ENCODE data around the gene LSM10.

Gene LSM10

DNA sequence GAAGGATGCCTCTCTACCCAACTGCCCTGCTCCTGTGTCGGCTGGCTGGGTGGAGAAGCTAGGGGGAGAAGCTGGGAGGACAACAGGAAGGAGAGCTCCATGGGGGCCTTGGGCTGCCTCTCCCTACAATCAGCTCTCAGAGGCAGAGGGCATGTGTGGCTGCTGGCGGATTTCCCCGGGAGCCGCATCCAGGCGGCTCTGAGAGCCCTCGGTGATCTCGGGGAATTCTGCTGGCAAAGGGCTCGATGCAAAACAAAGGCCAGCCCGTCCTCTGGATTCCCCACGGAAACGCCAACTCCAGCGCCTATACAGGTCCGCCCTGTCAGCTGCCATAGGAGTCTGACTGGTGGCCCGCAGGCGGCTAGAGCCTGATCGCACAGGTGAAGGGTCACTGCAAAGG lies 47.9 kb downstream of the LSM10 start:
- DNase-seq, result no peak

DNA sequence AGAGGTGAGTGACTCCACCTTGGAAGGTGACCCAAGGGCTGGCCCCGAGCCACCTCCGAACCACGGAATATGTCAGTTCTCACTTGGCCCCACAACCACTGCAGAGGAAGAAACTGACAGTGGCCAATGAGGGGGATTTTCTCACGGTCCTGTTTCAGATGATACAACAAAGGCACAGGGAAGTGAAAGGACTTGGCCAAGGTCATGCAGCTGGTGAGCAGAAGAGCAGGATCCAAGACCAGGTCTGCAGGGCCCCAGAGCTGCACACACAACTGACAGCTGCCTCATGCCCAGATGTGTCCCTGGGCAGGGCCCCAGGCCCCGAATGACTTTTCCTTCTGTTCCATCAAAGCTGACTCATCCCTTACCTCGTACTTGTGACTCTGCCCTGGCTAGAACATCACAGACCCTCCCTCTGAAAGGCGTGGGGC lies 48.5 kb downstream of the LSM10 start:
- no peak for DNase-seq

DNA sequence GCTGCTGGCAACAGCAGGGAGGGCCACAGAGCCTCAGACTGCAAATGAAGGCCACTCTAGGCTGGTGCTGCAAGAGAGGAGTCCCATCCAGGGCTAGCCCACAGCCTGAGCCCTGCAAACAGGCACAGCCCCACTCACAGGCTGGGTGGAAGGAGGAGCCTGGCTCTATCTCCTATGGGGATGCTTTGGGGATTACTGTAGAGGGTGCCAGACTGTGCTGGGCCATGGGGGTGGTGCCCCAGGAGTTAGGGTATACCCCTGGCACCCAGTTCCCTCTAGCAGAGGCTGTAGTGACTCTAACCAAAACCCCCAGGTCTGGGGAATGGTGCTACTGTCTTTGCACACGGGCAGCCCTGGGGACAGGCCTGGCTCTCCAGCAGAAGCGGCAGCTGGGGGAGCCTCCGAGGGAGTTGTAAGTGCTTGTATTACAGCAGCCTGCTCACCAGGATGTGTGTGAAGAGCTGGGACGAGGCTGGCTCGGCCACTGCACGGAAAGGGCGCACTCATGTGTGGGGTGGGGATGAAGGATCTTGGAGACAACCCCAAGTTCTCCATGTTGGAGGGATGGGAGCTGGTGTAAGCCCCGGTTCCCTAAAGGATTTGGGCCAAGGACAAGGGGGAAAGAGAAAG lies 50.9 kb downstream of the LSM10 start:
- no peak for DNase-seq

DNA sequence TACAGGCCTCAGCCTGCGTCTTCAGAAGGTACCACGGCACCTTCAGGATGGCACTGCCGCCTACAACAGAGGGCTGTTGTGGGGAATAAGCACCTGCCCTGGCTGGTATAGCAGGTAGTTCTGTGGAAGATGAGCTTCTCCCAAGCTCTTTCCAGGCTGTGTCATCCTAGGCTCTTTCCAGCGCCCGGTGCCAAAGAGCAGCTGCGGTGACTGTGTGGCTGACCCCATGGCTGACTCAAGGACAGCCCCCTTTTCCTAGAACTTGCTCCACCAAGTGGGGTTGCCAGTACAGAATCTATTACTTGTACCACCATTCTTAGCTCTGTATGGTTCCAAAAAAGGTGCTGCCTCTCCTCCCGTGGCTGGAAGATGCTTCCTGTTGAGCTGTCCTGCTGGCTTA lies 52.4 kb downstream of the LSM10 start:
- DNase-seq, result no peak

DNA sequence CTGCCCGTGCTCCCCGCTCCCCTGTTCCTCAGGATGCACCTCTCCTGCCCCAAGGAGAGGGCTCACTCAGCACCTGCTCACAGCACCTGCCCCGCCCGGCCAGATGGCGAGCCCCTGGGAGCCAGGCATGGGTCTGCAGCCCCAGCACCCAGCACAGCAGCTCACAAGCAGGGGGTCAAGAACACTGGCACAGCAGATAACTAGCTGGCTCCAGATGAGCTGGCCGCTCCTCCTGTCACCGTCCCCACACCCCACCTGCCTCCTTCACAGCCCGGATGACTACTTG lies 53.4 kb downstream of the LSM10 start:
- DNase-seq, result no peak

DNA sequence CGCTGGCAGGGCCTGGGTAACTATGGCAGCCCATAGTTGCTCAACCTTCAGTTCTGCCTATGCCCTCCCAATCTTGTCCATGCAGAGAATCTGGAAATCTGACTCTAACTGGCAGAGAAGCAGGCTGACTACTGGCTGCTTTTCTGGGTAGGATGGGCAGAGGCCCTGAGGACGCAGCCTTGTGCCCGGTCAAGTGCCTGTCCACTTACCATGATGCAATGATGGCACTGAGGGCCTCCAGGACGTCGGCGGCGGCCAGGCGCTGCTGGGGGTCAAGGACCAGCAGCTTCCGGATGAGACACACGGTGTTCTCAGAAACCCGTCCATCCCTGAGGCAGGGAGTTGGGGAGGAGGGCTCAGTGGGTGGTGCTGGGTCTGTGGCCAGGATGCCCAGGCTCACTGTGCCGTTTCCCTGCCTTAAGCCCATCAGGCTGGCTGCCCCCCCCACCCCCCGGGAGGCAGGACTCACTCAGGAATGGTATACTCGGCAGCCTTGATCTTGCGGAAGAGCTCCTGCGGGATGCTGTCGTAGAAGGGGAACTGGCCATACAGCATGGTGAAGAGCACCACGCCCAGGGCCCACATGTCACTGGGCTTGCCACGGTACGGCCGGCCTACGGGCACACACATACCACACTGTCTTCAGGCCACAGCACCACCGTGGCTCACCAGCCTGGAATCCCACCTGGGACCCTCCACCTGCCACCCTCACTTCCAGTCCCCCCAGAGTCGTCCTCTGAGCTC lies 53.9 kb downstream of the LSM10 start:
- no peak for DNase-seq

Measured in GDM1 (cell line).